Hematopoietic multipotent progenitor cell treated with erythropoietin and hydrocortisone succinate and interleukin-3 and kit ligand, for 4 days (in vitro differentiated cells): ENCODE data around the gene MPRIP.
"Not testable (repeated sequence)": the region's sequence is repeated elsewhere in the genome, so short reads cannot be mapped to it uniquely, and the experiment has no call there.

Source experiments
- DNase-seq: peaks from one replicate; pipeline ENCODE4 v3.0.0-alpha.2; 2015

Gene MPRIP

DNA sequence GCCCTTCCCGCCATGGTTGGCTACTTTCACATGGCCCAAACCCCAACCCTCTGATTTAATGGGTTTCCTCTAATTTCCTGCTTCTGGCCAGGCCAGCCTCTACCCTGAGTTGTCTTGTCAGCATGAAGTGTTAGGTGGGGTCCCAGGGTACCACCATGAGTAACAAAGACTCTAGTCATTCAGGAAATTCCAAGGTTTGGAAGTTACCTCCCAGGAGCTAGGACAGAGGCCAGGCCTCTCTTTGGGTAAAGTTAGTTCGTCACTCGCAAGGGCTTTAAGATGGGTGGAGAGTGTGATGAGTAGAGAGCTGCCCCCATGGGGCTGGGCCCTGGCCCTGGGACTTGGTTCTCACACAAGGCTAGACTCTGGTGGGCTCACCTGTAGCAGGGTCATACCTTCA is 109.3 kb downstream of the MPRIP start:
- DNase-seq = no peak

DNA sequence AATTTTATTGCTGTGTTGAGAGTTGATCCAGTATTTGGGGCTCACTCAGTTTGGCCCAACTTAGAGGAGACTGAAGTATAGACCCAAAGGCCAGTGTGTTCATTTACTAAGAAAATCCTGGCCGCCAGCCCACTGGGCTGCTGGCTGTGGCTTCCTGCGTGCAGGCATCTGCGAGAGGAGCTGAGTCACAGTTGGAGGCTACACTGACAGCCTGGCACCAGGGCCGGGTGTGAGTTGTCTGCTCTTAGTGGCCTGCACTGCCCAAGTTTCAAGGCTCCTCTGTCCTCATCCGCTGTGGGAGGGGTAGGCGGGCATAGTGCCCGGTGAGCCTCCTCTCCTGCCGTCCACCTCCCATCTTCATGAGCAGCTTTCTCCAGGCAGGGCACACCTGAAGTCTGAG is 109.7 kb downstream of the MPRIP start:
- peak; percentile 88 for DNase-seq

DNA sequence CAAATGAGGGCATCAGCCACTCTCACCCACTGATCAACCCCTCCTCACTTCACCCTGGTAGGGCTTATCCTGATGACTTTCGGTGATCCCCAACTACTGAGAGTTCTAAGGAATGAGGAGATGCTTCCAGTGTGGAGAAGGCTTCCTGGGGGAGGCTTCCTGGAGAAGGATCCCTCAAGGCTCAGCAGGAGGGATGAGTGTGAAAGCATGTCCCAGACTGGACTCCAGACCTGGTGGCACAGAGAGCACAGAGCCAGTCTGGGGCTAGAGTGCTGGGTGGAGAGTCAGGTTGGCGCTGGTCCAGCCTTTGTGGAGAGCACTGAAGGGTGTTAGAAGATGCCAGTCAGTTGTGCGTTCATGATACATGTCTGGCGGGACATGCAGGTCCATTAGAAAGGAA is 110.1 kb downstream of the MPRIP start:
- peak; percentile 54 for DNase-seq

DNA sequence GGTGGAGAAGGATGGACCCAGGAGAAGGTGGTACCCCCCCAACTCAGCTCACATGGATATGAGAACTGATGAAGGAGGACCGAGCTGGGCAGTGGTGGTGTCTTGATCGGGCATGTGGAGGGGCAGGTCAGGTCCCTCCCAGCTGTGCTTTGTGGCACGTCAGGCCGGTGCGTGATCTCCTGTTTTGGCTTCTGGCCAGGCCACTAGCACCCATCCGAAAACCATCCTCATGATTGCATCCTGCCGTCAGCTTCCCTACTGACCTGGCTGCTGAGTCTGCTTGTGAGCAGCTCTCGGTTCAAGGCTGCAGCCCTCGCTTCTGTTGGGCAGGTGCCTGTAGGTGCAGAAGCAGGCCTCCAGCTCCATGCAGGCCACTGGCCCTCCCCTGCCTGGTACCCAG is 110.8 kb downstream of the MPRIP start:
- no peak for DNase-seq

DNA sequence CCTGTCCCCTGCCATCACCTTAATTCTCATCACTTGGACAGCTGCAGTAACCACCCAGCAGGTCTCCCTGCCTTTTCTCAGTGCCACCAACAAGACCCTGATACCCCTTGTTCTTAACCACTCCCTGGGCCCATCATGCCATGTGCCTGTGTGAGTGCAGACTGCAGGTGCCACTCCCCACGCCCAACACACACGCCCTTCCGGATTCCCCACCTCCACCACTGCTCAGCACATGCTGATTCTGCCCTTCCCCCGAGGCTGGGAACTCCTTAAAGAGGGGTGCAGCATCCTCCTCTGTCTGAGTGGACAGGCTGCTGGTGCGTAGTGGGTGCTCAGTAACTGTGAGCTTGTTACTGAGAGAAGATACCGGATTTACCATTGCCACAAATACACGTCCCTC is 111.5 kb downstream of the MPRIP start:
- no peak for DNase-seq

DNA sequence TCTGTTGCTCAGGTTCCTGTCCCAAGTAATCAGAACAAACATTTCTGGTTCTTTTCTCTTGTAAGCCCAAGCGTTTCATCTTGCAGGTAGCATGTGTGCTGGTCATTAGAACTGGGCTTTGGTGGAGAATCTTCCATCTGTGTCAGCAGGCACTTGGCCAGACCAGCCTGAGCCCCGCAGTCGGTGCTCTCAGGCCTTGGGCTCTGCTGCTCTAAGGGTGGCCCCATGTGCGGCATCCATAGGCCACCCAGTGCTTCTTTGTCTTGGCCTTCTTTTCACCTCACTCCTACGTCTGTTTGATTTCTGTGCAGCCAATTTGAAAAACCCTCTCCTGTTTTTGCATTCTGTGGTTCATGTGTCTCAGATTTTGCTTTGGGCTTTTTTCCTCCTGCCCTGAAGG is 112.3 kb downstream of the MPRIP start:
- DNase-seq = no peak

DNA sequence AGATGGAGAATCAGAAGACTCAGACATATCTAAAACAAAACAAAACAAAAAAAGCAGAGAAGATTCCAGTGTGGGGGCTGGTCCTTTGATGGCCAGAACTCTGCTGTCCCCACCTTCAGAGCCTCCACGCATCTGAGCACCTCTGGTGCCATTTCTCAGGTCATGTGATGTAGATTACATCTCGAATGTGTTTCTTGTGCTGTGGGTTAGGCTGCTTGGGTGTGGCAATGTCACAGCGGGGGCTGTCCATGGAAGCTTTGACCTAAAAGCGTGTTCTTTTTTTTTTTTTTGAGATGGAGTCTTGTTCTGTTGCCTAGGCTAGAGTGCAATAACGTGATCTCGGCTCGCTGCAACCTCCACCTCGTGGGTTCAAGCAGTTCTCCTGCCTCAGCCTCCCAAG is 112.7 kb downstream of the MPRIP start:
- DNase-seq = peak; percentile 33

DNA sequence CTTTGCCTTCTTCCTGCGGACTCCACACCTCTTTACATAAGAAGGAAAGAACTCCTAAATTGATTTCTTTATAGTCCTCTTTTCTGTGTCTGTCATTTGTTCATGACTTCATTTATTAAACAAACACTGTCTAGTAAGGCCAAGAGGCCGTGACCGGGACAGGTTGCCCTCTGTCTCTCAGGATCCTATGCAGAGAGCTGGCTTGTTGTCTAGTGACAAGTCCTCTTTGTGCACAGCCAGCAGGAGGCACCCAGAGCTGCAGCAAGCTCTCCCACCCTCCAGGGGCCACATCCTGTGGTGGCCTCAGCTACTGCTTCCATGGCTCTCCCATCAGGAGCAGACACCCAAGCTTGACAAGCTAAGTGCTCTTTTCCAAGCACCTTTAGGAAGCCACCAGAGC is 113.3 kb downstream of the MPRIP start:
- no peak for DNase-seq

DNA sequence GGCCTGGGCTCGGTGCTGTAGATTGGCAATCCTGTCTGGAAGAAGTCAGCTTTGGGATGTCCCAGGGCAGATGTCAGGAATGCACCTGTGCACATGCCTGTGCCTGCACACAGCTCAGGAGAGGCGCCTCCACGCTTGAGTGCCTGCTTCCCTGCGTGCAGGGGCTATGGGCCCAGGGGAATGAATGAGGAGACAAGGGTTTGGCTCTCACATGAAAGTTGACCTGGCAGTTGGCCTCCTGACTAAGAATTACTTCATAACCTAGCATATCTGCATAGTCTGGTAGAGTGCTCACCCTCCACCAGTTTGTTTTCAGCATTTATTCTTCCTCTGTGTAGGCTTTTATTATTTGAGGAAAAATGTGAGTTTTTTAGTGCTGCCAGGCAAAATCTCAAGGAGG is 113.8 kb downstream of the MPRIP start:
- no peak for DNase-seq

DNA sequence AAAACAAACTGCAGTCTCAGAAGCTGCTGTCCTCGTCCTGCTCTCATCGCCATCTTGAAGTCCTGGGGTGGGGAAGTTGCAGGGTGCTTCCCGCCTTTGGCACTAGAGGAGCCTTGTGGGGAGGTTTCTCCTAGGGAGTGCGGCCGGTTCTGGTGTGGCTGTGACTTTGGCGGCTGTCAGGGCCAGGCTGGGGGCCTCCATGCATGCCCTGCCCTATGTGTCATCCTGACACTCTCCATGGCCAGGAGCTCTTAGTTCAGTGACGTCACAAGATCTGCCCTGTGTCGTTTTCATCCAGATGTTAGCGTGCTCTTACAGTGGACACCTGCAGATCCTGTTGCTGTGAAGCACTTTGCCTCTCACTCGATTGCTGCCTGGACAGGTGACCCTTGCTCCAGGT is 114.3 kb downstream of the MPRIP start:
- no peak for DNase-seq

DNA sequence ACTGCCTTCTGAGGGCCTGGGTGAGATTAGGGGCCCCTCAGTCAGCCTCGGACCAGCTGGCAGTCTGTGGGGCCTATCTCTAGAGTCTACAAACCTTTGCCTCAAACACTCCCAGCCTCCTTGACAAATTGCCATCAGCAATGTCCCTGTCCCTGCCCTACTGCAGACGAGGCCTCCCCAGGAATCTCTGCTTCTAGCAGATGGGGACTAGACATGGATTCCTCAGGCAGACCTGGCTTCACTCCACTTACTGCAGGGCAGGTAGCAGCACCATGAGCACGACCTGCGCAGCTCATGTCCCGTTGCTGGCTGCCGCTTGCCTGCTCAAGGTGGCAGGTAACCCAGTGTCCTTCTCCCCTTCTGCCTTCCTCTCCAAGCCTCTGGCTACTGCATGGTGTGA is 114.8 kb downstream of the MPRIP start:
- DNase-seq = no peak

DNA sequence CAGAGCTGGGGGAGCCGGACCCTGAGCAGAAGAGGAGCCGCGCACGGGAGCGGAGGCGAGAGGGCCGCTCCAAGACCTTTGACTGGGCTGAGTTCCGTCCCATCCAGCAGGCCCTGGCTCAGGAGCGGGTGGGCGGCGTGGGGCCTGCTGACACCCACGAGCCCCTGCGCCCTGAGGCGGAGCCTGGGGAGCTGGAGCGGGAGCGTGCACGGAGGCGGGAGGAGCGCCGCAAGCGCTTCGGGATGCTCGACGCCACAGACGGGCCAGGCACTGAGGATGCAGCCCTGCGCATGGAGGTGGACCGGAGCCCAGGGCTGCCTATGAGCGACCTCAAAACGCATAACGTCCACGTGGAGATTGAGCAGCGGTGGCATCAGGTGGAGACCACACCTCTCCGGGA is 116.2 kb downstream of the MPRIP start:
- not testable (repeated sequence) for DNase-seq

DNA sequence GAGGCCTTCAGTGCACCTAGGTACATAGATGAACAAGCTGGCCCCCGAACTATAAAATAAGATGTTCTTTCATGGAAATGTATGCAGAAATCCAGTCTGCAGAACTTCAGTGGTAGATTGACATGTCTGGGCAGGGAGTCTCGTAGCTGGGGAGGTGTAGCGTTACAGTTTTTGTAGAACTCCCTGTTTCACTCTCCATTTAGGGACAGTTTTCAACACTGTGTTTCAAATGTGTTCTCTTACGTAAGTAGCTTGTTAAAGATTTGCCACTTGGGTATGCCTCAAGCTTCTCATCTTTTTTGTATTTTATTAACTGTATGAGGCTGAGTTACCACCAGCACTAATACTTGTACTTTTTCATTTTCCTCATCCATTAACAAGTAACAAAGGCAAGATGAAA is 117.3 kb downstream of the MPRIP start:
- no peak for DNase-seq

DNA sequence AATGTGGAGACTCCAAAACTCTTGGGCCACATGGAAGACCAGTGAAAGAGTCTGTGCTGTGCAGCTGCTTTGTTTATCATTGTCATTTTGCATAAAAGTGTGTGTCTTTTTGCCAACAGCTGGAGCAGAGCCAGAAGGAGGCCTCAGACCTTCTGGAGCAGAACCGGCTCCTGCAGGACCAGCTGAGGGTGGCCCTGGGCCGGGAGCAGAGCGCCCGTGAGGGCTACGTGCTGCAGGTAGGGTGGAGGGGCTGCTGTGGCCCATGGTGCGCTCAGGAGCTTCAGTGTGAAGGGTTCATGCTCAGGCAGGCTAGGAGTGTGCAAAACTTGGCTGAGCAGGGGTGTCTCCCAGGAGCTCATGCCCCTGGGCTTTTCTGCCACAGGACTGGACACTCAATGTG is 118.9 kb downstream of the MPRIP start:
- no peak for DNase-seq

DNA sequence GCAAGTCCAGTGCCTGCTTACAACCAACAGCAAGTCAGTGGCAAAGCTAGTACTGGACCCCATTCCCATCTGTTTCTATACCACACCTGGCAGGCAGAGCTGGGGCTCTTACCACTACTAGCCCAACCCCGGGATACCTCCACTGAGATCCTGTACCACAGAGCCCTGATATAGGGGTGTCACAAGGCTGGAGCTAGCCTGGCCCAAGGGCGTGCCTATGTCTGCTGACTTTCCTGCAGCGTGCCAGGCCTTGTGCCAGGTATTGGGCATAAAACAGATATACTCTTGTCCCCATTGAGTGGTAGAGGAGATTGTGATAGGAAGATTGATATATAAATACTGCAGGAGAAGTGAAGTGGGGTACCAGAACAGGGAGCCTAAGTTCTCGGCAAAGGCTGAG is 119.5 kb downstream of the MPRIP start:
- DNase-seq = no peak

DNA sequence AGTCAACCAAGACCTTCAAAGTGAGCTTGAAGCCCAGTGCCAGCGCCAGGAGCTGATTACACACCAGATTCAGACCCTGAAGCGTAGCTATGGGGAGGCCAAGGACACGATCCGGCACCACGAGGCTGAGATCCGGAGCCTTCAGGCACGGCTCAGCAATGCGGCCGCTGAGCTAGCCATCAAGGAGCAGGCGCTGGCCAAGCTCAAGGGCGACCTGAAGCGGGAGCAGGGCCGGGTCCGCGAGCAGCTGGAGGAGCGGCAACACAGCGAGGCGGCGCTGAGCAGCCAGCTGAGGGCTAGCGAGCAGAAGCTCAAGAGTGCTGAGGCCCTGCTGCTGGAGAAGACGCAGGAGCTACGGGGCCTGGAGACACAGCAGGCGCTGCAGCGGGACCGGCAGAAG is 121.9 kb downstream of the MPRIP start:
- DNase-seq = no peak

DNA sequence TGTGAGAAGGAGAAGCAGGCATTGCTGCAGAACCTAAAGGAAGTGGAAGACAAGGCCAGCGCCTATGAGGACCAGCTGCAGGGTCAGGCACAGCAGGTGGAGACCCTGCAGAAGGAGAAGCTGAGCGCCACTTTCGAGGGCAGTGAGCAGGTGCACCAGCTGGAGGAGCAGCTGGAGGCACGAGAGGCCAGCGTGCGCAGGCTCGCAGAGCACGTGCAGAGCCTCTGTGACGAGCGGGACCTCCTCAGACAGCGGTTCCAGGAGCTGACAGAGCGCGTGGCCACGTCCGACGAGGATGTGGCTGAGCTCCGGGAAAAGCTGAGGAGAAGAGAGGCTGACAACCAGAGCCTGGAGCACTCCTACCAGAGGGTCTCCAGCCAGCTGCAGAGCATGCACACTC is 122.4 kb downstream of the MPRIP start:
- DNase-seq = no peak

DNA sequence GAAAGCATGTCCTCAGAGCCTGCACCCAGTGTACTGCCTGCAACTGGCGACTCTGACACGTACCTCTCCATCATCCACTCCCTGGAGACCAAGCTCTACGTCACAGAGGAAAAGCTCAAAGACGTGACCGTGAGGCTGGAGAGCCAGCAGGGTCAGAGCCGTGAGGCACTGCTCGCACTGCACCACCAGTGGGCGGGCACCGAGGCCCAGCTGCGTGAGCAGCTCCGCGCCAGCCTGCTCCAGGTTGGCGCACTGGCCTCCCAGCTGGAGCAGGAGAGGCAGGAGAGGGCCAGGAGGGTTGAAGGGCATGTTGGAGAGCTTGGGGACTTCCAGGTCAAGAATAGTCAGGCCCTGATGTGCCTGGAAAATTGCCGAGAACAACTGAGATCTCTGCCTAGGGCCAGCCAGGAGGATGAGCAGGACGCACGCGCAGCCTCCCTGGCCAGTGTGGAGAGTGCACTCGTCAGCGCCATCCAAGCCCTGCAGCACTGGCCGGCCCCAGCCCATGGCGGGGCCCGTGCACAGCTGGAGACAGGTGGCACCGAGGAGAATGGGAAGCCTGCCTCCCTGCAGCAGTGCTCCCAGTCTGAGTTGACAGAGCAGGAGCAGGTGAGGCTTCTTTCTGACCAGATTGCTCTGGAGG is 123.5 kb downstream of the MPRIP start:
- no peak for DNase-seq

DNA sequence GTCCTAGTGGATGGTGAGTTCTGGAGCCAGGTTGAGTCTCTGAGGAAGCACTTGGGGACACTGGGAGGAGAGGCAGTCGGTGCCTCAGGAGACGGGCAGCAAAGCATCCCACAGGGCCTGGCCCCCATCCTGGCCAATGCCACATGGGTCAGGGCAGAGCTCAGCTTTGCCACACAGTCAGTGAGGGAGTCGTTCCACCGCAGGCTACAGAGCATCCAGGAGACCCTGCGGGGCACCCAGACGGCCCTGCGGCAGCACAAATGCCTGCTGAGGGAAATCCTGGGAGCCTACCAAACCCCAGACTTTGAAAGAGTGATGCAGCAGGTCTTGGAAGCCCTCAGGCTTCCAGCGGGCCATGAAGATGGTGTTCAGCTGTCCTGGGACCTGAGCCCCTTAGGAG is 124.2 kb downstream of the MPRIP start:
- DNase-seq = no peak

DNA sequence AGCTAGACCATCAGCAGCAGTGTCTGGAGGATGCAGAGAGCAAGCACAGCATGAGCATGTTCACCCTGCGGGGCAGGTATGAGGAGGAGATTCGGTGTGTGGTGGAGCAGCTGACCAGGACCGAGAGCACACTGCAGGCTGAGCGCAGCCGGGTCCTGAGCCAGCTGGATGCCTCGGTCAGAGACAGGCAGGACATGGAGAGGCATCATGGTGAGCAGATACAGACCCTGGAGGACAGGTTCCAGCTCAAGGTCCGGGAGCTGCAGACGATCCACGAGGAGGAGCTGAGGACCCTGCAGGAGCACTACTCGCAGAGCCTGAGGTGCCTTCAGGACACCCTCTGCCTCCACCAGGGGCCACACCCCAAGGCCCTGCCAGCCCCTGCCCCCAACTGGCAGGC is 125.1 kb downstream of the MPRIP start:
- no peak for DNase-seq

DNA sequence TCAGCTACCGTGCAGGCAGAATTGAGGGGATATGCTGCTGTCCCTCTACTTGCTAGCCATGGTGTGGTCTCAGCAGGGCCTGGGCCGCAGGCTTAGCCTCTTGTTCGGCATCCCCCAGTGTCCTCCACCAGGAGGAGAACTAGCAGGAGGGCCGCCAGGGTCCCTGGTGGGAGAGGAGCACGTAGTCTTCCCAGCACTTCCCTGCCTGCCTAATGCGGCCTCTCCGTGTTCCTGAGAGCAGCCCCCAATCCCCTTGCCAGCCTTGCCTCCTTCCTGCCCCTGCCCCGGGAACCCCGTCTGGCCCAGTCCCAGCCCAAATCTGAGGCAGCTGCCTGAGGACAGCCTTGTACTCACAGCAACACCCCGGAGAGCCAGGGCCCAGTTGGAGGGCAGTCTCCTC is 125.7 kb downstream of the MPRIP start:
- DNase-seq = no peak

DNA sequence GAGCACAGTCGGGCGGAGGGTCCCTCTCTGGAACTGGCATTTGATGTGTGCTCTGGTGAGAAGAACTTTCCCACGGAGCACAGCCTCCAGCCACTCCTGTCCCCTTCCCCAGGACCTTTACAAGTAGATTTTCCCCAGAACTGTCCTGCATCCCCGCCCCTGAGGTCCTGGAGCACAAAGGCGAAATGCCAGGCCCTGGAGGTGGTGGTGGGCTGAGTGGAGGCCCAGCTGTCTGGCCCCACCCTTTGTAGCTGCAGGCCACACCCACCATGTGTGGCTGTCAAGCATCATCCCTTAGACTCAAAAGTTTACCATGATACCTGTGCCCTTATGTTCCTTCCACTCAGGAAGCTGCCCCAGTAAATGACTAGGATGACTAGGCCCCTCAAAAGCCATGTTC is 126.1 kb downstream of the MPRIP start:
- no peak for DNase-seq

DNA sequence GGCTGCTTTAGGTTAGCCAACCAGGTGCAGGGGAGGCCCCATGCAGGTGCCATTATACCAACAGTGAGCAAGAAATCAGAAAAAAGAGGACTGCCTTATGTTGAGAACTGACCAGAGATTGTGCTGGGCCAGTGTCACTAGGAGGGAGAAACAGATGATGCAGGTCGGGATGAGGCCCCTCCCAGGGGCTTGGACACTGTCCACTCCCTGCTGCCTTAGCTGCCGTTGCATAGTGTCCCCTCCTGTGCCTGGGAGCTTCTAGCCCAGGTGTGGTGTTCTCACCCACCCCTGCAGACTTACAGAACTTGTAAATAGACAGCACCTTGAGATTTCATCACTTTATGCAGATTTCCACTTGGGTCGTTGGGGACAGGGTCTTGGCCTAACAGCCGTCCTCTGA is 127.1 kb downstream of the MPRIP start:
- no peak for DNase-seq

DNA sequence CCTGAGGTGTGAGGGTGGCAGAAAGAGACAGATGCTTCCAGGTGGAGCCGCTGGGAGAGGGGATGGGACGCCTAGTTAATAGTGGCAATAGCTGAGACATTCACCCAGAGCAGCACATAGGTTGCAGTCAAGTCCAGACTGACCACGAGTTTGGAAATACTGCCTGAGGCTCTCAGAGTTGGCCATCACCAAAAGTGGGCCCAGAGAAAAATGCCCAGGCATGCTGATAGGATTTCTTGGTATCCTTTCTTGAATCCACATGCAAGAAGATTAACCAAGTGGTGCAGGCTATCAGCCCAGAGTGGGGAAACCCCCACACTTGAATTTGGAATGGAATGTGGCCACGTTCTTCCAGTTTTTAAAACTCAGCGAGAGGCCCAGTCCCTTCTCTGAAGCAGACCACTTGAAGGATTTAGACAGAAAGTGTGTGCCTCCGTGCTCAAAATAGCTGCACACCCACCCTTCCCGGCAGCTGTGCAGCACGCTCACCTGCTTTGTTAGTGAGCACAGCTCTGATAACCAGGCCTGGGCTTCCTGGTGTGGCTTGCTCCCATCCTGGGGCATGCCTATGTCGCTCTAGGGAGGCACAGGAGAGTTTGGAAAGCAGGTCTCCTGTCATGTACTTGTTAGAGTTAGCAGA is 128.2 kb downstream of the MPRIP start:
- no peak for DNase-seq

DNA sequence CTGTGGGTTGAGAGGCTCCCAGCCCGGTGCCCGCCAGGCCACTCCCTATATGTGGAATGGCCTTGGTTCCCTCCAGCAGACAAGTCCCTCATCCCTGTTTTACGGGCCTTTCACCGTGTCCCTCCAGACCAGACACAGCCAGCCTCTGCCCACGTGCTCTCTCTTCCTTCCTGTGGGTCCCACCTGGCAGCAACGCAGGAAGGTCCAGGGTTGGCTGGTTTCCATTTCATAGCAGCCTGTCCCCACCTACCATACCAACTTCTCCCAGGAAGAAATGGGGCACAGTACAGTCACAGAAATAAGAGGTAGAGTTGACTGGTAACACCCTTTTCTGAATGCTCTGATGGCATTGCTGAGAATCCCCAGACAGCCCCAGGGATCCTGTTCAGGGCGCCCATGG is 128.9 kb downstream of the MPRIP start:
- DNase-seq = no peak
